Hepatocyte (in vitro differentiated cells): ENCODE measurements around the gene NDUFV1.

Experiments used
- EZH2 ChIP-seq: fragments of 200-600 bp; sonication (generic); IDR thresholded peaks from 2 replicates; pipeline ENCODE4 v1.6.1; 2016; ENCODE audit warnings: antibody characterized with exemption, mild to moderate bottlenecking, borderline replicate concordance
- EZH2phosphoT487 ChIP-seq: fragments of 200-600 bp; sonication (generic); IDR thresholded peaks from one replicate; pipeline ENCODE4 v1.6.1; 2018; ENCODE audit warnings: antibody characterized with exemption, mild to moderate bottlenecking, low read depth, moderate library complexity; ENCODE audit not compliant: unreplicated experiment, severe bottlenecking
- TF ChIP-seq, protein P1 (sequence below): fragments of 200-600 bp; sonication (generic); IDR thresholded peaks from 2 replicates; pipeline ENCODE4 v1.5.1; 2016; ENCODE audit warnings: antibody characterized with exemption, mild to moderate bottlenecking; ENCODE audit not compliant: poor library complexity

- TF ChIP-seq, protein P1, sequence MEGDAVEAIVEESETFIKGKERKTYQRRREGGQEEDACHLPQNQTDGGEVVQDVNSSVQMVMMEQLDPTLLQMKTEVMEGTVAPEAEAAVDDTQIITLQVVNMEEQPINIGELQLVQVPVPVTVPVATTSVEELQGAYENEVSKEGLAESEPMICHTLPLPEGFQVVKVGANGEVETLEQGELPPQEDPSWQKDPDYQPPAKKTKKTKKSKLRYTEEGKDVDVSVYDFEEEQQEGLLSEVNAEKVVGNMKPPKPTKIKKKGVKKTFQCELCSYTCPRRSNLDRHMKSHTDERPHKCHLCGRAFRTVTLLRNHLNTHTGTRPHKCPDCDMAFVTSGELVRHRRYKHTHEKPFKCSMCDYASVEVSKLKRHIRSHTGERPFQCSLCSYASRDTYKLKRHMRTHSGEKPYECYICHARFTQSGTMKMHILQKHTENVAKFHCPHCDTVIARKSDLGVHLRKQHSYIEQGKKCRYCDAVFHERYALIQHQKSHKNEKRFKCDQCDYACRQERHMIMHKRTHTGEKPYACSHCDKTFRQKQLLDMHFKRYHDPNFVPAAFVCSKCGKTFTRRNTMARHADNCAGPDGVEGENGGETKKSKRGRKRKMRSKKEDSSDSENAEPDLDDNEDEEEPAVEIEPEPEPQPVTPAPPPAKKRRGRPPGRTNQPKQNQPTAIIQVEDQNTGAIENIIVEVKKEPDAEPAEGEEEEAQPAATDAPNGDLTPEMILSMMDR, result no peak
- no peak for TF ChIP-seq EZH2
- TF ChIP-seq EZH2phosphoT487, result no peak
Observed at GRCh38 chr11:67576735-67577475, 29.8 kb upstream of the NDUFV1 start.
